Effector memory CD4-positive, alpha-beta T cell (primary cell): ENCODE data around the gene KSR1.
"Not testable (repeated sequence)": the region's sequence is repeated elsewhere in the genome, so short reads cannot be mapped to it uniquely, and the experiment has no call there.

Experiments used
- DNase-seq, 3 donors: peaks; one replicate each; pipeline ENCODE4 v3.0.0-alpha.2; 2020
- H3K27ac ChIP-seq: 2 replicates; pipeline ENCODE4 v1.7.0; 2013; ENCODE audit warnings: mild to moderate bottlenecking, low read length, moderate library complexity; ENCODE audit not compliant: insufficient read depth, poor library complexity, severe bottlenecking
- H3K27me3 ChIP-seq: replicated peaks from 2 replicates; pipeline ENCODE4 v1.7.0; 2013; ENCODE audit warnings: mild to moderate bottlenecking, low read length; ENCODE audit not compliant: insufficient read depth, control insufficient read depth, poor library complexity, severe bottlenecking
- H3K36me3 ChIP-seq: 2 replicates; pipeline ENCODE4 v1.7.0; 2013; ENCODE audit warnings: mild to moderate bottlenecking, low read length, moderate library complexity; ENCODE audit not compliant: control insufficient read depth, insufficient read depth
- H3K4me1 ChIP-seq: 2 replicates; pipeline ENCODE4 v1.7.0; 2013; ENCODE audit warnings: low read length, mild to moderate bottlenecking; ENCODE audit not compliant: control insufficient read depth, insufficient read depth, poor library complexity, severe bottlenecking
- H3K4me3 ChIP-seq: 2 replicates; pipeline ENCODE4 v1.7.0; 2013; ENCODE audit warnings: low read length, low read depth, mild to moderate bottlenecking; ENCODE audit not compliant: insufficient read depth, poor library complexity, severe bottlenecking
- H3K9me3 ChIP-seq: 2 replicates; pipeline ENCODE4 v1.7.0; 2013; ENCODE audit warnings: mild to moderate bottlenecking, low read length, moderate library complexity; ENCODE audit not compliant: control insufficient read depth

KSR1 gene

GRCh38 chr17:27459433-27459832 is 3.2 kb downstream of the KSR1 start:
- no peaks in the 10 kb centered on the region for H3K9me3 ChIP-seq
- H3K4me1 ChIP-seq = peaks cover 17% of the 10 kb centered on the region
- H3K27ac ChIP-seq = no peak overlapping the region
- no peak overlapping the region for H3K4me3 ChIP-seq
- H3K27me3 ChIP-seq = no peaks in the 10 kb centered on the region
- no peak for DNase-seq
- H3K36me3 ChIP-seq = no peaks in the 10 kb centered on the region

- no peak for DNase-seq
- H3K4me3 ChIP-seq = no peak overlapping the region
- no peaks in the 10 kb centered on the region for H3K27me3 ChIP-seq
- H3K36me3 ChIP-seq = no peaks in the 10 kb centered on the region
- H3K9me3 ChIP-seq = no peaks in the 10 kb centered on the region
- H3K27ac ChIP-seq = no peak overlapping the region
- H3K4me1 ChIP-seq = peaks cover 17% of the 10 kb centered on the region
These were observed 4.0 kb downstream of the KSR1 start for GRCh38 chr17:27460196-27460725.

GRCh38 chr17:27461192-27461859 is 5.1 kb downstream of the KSR1 start:
- H3K4me1 ChIP-seq = peaks cover 15% of the 10 kb centered on the region
- no peak for DNase-seq
- H3K4me3 ChIP-seq = no peak overlapping the region
- H3K9me3 ChIP-seq = no peaks in the 10 kb centered on the region
- no peaks in the 10 kb centered on the region for H3K36me3 ChIP-seq
- no peaks in the 10 kb centered on the region for H3K27me3 ChIP-seq
- H3K27ac ChIP-seq = no peak overlapping the region

- Histone ChIP-seq H3K27me3 (no peaks in the 10 kb centered on the region), H3K4me3 (no peak overlapping the region), H3K36me3 (no peaks in the 10 kb centered on the region), H3K4me1 (peaks cover 16% of the 10 kb centered on the region), H3K9me3 (no peaks in the 10 kb centered on the region), H3K27ac (no peak overlapping the region)
- no peak for DNase-seq
These were observed 5.9 kb downstream of the KSR1 start for GRCh38 chr17:27462149-27462548.

GRCh38 chr17:27462714-27463113 is 6.5 kb downstream of the KSR1 start:
- no peak overlapping the region for H3K4me3 ChIP-seq
- H3K27ac ChIP-seq = no peak overlapping the region
- DNase-seq = no peak
- peaks cover 11% of the 10 kb centered on the region for H3K4me1 ChIP-seq
- H3K36me3 ChIP-seq = no peaks in the 10 kb centered on the region
- no peaks in the 10 kb centered on the region for H3K27me3 ChIP-seq
- H3K9me3 ChIP-seq = no peaks in the 10 kb centered on the region

- no peaks in the 10 kb centered on the region for H3K27me3 ChIP-seq
- H3K9me3 ChIP-seq = no peaks in the 10 kb centered on the region
- no peak overlapping the region for H3K4me3 ChIP-seq
- no peaks in the 10 kb centered on the region for H3K36me3 ChIP-seq
- no peak overlapping the region for H3K27ac ChIP-seq
- peaks cover 5% of the 10 kb centered on the region for H3K4me1 ChIP-seq
- DNase-seq = no peak
These were observed 7.0 kb downstream of the KSR1 start for GRCh38 chr17:27463235-27463677.

GRCh38 chr17:27464019-27464418 is 7.8 kb downstream of the KSR1 start:
- not testable (repeated sequence) for H3K4me1 ChIP-seq, H3K27ac ChIP-seq, H3K4me3 ChIP-seq, H3K9me3 ChIP-seq, DNase-seq, H3K27me3 ChIP-seq, H3K36me3 ChIP-seq

GRCh38 chr17:27464431-27464830 is 8.2 kb downstream of the KSR1 start:
- H3K4me3 ChIP-seq = no peak overlapping the region
- no peak for DNase-seq
- H3K9me3 ChIP-seq = no peaks in the 10 kb centered on the region
- H3K27ac ChIP-seq = no peak overlapping the region
- H3K27me3 ChIP-seq = no peaks in the 10 kb centered on the region
- peaks cover 5% of the 10 kb centered on the region for H3K4me1 ChIP-seq
- H3K36me3 ChIP-seq = no peaks in the 10 kb centered on the region

- H3K4me1 ChIP-seq, H3K27ac ChIP-seq, H3K27me3 ChIP-seq, DNase-seq, H3K9me3 ChIP-seq, H3K4me3 ChIP-seq, H3K36me3 ChIP-seq: not testable (repeated sequence)
These were observed 9.6 kb downstream of the KSR1 start for GRCh38 chr17:27465875-27466274.

GRCh38 chr17:27466376-27466742 is 10.1 kb downstream of the KSR1 start:
- DNase-seq = no peak
- H3K27ac ChIP-seq = no peak overlapping the region
- H3K36me3 ChIP-seq = no peaks in the 10 kb centered on the region
- H3K9me3 ChIP-seq = no peaks in the 10 kb centered on the region
- H3K4me3 ChIP-seq = peak overlapping the region; percentile 26
- no peaks in the 10 kb centered on the region for H3K27me3 ChIP-seq
- H3K4me1 ChIP-seq = peaks cover 5% of the 10 kb centered on the region
